GM13977 (cell line): Measurements from ENCODE around the gene SYNDIG1.

ENCODE experiments used
- DNase-seq: peaks from one replicate; pipeline ENCODE4 v3.0.0; 2012; ENCODE audit warnings: low spot score
- CTCF ChIP-seq: IDR thresholded peaks from 2 replicates; pipeline ENCODE4 v1.5.1; 2012; ENCODE audit warnings: mild to moderate bottlenecking, control low read depth; ENCODE audit not compliant: insufficient read depth; ENCODE audit errors: extremely low read depth, missing control alignments
- in situ Hi-C: fragments of 300-500 bp; cut with MboI; formaldehyde crosslinking; loops from one replicate; pipeline ENCODE4 v1.12.0; 2022; ENCODE audit warnings: low sequenced_read_pairs, low pct_unique_long_range_greater_than_20kb, mixed read lengths, inconsistent platforms; ENCODE audit not compliant: unreplicated experiment

SYNDIG1 gene

GRCh38 chr20:24489193-24489592 lies 19.8 kb downstream of the SYNDIG1 start:
- in situ Hi-C loops: no loop called here
- DNase-seq: no peak
- TF ChIP-seq CTCF: no peak

DNA sequence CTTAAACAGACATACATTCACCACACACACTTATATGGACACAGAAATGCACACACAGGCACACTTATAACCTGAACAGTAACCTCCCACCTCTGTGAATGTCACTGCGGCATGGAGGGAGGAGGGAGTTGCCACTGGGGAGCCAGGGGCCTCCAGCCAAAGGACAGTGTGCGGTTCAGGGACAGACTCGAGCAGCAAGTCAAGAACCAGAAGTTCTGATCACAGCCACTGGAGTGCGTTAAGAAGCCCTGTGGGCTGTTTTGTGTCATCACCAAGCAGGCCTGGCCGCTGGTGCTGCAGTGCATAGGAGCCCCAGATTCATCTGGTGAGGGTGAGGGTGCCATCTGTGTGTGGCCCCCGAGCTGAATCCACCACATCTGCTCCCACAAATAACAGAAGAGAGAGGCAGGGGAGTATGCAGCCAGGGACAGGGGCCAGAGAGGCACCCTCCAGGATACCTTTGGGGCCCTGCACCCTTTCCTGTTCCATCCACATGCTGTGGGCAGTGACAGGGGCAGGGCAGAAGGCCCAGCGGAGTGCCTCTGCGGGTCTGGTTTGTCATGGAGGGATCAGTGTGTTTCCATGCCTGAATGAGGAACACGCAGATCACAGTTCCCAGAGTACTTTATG lies 20.3 kb downstream of the SYNDIG1 start:
- in situ Hi-C loops: no loop called here
- TF ChIP-seq CTCF: no peak
- DNase-seq: no peak

DNA sequence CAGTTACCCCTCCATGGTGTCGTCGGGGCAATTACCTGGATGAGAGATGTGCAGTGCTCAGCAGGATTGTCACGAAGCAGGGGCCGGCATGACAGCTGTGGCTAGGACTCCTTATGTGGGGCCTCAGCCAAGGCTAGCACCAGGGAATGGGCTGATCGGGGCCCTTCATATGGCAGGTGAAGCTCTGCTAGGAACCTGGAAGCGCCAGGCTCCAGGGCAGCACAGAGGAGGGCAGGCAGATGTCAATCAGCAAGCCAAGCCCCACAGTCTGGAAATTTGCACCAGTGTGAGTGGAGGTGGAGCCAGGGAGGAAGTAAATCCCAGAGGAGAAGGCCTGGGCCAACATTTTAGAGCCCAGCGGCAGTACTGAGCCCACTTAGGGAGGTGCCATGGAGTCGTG lies 21.2 kb downstream of the SYNDIG1 start:
- in situ Hi-C loops: no loop called here
- no peak for DNase-seq
- TF ChIP-seq CTCF: no peak

GRCh38 chr20:24491041-24491756 lies 21.8 kb downstream of the SYNDIG1 start:
- TF ChIP-seq CTCF: no peak
- no peak for DNase-seq
- in situ Hi-C loops: no loop called here

- no peak for TF ChIP-seq CTCF
- in situ Hi-C loops: no loop called here
- DNase-seq: no peak
Measured at GRCh38 chr20:24492031-24492607, 22.7 kb downstream of the SYNDIG1 start.

DNA sequence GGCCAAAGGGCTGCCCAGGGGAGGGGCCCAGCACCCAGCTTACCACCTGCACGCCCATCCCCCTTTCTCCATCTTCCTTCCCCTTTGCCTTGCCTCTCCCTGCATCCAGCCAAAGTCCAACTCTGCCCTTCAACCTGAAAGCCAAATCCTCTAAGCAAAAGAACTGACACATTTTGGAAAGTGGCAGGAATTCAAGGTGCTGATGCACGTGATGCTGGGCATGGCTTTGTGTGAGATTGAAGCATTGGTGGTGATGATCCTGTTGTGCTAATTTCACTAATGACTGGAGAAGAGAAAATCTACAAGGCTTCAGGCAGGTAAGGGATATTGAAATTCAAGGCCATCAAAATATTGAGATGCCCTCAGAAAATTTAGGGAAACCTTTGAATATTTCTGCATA lies 23.3 kb downstream of the SYNDIG1 start:
- in situ Hi-C loops: no loop called here
- TF ChIP-seq CTCF: no peak
- no peak for DNase-seq
